ENCODE data around the gene PRKCE.

The PRKCE gene

DNA sequence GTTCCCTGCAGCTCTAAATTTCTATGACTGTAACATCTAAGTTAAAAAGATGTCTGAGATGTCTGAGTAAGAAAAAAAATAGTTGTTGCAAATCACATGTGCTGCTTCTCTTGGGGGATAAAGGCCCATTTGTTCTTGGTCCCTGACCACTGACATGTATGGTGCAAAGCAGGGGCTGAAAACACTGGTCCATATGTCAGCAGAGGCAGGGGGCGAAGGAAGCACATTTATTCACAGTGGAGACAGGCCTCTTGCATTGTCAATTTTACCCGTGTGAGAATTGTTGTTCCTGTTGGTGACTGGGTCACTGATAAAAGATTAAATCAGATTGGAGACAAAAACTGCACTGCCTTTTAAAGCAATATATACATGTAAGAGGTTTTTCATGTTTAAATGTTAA, 38.8 kb downstream of the PRKCE start:
- 0 out of 2 replicates have a peak, but pooled peaks have one; percentile 22 for TF ChIP-seq GATA2 (IDR thresholded peaks at IDR 0.05; ENCODE audit: low read depth, low read length)
- TF ChIP-seq GATA3 (IDR thresholded peaks at IDR 0.05; ENCODE audit: low read depth, low read length) = no peak

DNA sequence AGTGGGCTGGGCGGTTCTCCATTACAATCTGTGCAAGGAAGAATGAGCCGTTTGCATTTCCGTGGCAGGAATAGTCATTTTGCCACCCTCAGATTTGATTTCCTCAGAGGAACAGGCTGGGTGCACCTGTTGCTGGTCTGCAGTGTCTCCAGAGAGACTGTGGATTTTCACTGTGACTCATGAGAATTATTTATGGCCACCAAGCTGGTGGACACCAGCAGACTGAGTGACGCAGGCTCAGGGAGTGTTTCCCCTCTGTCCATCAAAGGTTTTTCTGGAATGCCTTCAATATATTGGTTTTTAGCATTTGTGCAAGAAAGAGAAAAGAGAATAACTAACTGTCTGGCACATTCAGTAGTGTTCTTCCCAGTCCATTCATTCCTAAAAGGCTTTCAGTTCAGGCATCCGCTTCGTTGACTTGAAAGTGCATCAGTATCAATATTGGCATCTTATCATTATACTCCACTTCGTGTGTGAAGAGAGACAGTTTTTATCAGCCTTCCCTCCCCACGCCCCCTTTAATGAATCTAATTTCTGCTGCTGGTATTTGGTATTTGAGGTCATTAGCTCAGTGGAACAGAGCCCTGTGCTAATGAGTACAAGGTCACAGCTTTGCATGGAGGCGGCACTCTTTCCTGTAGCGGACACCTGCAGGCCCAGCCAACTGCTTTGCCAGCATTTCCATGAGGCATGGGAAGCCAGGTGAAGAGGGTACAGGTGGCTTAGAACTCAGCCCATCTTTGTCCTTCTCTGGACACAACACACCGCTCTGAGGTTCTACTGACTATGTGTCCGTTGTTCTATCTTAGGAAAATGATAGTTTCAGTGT, 39.9 kb downstream of the PRKCE start:
- TF ChIP-seq GATA3 (IDR thresholded peaks at IDR 0.05; ENCODE audit: low read depth, low read length) (no peak), GATA2 (IDR thresholded peaks at IDR 0.05; ENCODE audit: low read depth, low read length) (no peak)

DNA sequence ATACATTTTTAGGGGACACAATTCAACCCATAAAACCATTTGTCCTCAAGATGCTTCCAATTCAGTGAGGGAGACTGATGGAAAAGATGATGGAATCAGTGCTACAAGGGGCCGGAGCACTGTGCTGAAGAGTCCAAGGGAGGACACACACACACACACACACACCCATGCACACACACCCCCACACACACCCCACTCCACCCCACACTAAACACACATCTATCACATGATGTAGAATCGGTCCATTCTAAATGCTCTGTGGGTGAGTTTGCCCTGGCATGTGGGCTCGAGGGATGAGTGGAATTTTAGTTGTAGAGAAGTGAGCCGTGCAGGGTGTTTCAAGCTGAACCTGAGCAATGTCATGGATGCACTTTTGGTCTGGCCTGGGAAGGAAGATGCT, 41.1 kb downstream of the PRKCE start:
- TF ChIP-seq GATA3 (IDR thresholded peaks at IDR 0.05; ENCODE audit: low read depth, low read length) (no peak), GATA2 (IDR thresholded peaks at IDR 0.05; ENCODE audit: low read depth, low read length) (no peak)

DNA sequence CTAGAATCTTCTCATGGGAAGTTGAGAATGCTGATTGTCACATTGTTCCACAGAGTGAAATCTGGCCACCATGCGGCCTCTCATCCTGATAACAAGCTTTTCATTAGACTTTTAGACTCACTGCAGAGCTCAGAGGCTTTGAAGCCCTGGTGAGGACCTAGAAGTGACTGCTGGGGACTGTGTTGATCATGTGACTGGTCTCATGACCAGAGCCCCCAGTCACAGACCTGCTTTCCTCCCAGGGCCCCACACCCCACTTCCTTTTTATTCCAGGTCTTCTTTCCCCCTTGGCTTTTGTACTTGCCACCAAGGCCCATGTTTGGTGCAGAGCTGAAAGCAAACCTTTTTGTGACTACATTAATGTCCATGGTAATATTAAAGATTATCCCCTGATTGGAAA, 45.2 kb downstream of the PRKCE start:
- TF ChIP-seq GATA3 (IDR thresholded peaks at IDR 0.05; ENCODE audit: low read depth, low read length) = no peak

DNA sequence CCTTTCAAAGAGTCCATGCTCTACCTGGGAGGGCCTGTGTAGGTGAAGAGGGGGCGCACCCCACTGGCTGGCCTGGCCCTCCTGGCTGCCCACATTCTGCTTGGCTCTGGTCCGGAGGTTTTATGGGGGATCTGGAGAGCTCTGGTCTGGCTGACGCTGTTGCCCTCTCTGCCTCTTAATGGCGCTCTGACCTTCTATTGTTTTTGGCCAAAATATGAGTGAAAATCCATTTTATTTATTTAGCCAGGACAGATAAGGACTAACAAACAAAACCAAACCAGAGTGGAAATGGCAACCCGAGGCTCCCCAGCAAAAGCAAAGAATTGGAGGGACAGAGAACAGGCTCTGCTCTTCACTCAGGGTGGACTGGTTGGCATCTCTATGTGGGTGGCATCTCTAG, 45.7 kb downstream of the PRKCE start:
- TF ChIP-seq GATA3 (IDR thresholded peaks at IDR 0.05; ENCODE audit: low read depth, low read length) (no peak), GATA2 (IDR thresholded peaks at IDR 0.05; ENCODE audit: low read depth, low read length) (no peak)

GRCh38 chr2:45698554-45698953, 47.1 kb downstream of the PRKCE start:
- TF ChIP-seq GATA3 (IDR thresholded peaks at IDR 0.05; ENCODE audit: low read depth, low read length) = no peak
- 0 out of 2 replicates have a peak, but pooled peaks have one; percentile 10 for TF ChIP-seq GATA2 (IDR thresholded peaks at IDR 0.05; ENCODE audit: low read depth, low read length)

DNA sequence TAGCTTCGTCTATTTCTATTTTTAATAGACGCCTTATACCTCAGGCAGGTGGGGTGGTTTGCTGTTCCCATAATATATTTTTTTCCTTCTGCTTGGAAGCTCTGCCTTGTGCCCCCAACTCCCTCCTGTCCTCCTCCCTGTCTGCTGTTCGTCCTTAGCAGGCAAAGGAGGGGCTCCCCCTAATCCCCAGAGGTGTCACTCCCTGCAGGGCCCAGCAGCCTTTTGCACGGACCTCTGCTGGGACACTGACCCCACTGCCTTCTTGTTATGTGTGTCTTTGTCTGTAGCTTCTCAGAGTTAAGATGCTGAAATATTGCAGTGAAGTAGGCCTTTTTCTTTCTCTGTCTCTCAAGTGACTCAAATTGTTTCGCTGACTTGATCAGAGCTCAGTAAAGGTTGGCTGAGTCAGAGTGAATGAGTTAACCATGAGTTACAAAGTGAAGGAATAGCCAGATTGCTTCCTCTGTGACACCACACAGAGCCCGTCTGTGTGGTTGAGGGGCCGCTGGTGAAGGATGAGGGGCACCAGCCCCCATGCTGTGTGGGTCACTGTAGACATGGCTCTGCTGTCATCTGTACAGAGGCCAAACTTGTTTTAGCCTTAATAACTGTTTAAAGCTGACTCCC, 47.7 kb downstream of the PRKCE start:
- TF ChIP-seq GATA3 (IDR thresholded peaks at IDR 0.05; ENCODE audit: low read depth, low read length) = no peak
- TF ChIP-seq GATA2 (IDR thresholded peaks at IDR 0.05; ENCODE audit: low read depth, low read length) = no peak

- no peak for TF ChIP-seq GATA2 (IDR thresholded peaks at IDR 0.05; ENCODE audit: low read depth, low read length)
- no peak for TF ChIP-seq GATA3 (IDR thresholded peaks at IDR 0.05; ENCODE audit: low read depth, low read length)
Measured at GRCh38 chr2:45700407-45701013, 49.0 kb downstream of the PRKCE start.

GRCh38 chr2:45705233-45705632, 53.8 kb downstream of the PRKCE start:
- TF ChIP-seq GATA3 (IDR thresholded peaks at IDR 0.05; ENCODE audit: low read depth, low read length) = no peak
- TF ChIP-seq GATA2 (IDR thresholded peaks at IDR 0.05; ENCODE audit: low read depth, low read length) = no peak

DNA sequence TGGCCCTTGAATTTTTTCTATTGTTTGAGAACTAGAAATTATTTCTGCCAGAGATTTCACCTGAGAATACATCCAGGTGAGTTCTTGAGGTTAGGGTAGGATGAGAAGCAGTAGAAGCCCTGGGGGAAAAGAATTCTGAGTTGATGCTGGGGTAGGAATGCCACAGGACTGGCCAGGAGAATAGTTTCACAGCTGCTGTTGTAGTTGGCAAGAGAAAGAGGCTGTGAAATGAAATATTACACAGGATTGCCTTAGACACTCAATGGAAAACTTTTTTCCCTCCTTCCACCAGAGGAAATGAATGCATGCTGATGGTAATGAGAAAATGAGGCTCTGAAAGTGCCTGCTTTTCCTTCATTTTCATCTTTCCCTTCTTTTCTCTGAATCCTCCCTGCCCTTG, 54.6 kb downstream of the PRKCE start:
- TF ChIP-seq GATA2 (IDR thresholded peaks at IDR 0.05; ENCODE audit: low read depth, low read length) = no peak
- TF ChIP-seq GATA3 (IDR thresholded peaks at IDR 0.05; ENCODE audit: low read depth, low read length) = no peak

DNA sequence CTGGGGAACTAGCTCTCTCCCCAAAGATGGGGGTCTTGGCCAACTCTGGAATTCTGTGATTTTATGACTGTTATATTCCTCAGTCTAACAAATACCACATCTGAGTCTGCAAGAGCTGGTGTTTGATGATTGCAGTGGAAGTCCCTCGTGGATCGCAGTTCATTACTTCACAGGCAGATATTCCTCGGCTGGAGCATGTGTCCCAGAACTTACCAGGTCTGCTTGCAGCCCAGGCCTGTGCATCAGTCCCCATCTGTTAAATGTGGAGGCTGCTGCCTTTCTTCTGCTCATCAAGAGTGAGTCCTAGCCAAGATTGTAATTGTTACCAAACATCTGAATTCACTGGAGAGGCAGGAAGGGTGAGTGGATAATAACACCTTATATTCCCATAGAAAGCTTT, 55.5 kb downstream of the PRKCE start:
- TF ChIP-seq GATA3 (IDR thresholded peaks at IDR 0.05; ENCODE audit: low read depth, low read length) (no peak), GATA2 (IDR thresholded peaks at IDR 0.05; ENCODE audit: low read depth, low read length) (no peak)

DNA sequence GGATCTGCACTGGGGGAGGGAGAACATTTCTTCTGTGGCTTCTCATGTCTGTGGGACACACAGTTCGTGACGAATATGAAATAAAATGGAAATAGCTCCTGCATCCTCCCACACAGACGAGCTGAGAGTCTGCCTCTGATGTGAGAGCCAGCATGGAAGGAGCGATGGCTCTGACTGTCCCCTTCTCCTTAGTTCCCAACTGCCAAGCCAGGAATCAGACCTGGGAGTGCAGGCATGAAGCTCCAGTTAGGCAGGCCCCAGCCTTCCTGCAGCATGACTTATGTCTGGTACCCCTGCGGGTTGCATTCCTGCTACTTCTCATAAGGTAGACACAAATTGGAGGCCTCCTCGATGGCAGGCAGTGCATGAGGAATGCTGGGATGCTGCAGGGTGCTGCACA, 56.2 kb downstream of the PRKCE start:
- TF ChIP-seq GATA3 (IDR thresholded peaks at IDR 0.05; ENCODE audit: low read depth, low read length) (no peak), GATA2 (IDR thresholded peaks at IDR 0.05; ENCODE audit: low read depth, low read length) (no peak)

DNA sequence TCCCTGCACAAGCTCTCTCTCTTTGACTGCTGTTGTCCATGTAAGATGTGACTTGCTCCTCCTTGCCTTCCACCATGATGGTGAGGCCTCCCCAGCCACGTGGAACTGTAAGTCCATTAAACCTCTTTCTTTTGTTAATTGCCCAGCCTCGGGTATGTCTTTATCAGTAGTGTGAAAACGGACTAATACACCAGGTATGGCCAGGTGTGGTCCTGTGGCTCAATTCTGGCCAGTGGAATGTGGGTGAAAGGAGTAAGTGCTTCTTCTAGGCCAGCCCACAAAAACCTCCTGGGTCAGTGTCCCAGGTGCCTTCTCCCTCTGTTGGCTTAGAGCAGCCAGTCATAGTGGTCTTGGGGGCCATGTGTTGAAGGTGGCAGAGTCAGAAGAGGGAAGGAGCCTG, 57.0 kb downstream of the PRKCE start:
- TF ChIP-seq GATA2 (IDR thresholded peaks at IDR 0.05; ENCODE audit: low read depth, low read length) (no peak), GATA3 (IDR thresholded peaks at IDR 0.05; ENCODE audit: low read depth, low read length) (no peak)

GRCh38 chr2:45709137-45709536, 57.7 kb downstream of the PRKCE start:
- TF ChIP-seq GATA2 (IDR thresholded peaks at IDR 0.05; ENCODE audit: low read depth, low read length) (no peak), GATA3 (IDR thresholded peaks at IDR 0.05; ENCODE audit: low read depth, low read length) (no peak)

GRCh38 chr2:45710468-45710867, 59.0 kb downstream of the PRKCE start:
- TF ChIP-seq GATA2 (IDR thresholded peaks at IDR 0.05; ENCODE audit: low read depth, low read length) (no peak), GATA3 (IDR thresholded peaks at IDR 0.05; ENCODE audit: low read depth, low read length) (no peak)
